ENCODE results near the gene GAS6.

Gene GAS6

DNA sequence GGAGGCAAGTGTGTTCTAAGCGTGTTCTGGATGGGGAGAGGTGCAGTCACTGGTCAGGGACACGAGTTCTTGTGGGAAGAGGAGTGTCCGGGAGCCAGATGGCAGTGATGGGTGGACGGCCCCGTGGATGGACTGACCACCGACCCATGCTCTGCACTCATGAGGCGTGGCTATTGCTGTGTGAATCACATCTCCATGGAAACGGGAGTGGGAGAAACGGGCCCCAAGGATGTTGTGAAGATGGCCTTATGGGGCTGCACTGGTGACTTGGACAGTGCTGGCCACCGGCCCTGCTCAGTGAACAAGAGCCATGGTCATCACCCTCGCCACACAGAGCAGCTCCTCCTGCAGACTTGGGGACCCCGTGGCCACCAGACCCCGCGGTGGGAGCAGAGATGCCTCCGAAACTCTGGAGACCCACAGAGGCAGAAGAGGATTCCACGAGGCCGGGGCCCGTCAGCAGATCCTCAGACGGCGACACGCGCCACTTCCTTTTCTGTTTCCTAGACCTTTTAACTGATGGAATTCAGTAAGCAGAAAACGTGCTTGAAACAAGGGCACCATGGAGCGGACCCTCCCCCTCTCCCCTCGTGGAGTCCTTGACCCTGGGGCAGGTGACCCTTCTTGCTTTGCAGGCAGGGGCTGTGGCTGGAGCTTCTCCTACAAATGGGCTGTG lies 47.5 kb downstream of the GAS6 start:
- DNase-seq (ENCODE audit: low read depth): no peak

DNA sequence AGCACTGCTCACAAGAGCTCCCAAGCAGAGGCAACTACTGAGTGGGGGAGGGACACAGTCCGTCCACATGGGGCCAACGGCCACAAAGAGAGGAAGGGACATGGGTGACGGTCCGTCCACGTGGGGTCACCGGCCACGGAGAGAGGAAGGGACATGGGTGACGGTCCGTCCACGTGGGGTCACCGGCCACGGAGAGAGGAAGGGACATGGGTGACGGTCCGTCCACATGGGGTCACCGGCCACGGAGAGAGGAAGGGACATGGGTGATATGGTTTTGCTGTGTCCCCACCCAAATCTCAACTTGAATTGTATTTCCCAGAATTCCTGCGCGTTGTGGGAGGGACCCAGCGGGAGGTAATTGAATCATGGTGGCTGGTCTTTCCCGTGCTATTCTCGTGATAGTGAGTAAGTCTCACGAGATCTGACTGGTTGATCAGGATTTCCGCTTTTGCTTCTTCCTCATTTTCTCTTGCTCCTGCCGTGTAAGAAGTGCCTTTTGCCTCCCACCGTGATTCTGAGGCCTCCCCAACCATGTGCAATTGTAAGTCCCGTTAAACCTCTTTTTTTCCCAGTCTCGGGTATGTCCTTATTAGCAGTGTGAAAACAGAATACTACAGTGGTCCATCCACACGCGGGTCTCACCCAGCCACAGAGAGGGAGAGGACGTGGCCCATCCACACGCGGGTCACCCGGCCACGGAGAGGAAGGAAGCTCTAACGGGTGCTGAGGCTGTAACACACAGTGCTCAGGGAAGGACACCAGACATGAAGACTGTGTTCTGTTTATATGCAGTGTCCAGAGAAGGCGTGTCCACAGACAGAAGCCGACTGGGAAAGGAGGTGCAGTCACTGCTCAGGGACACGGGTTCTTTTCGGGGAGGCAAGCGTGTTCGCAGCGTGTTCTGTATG lies 48.5 kb downstream of the GAS6 start:
- H3K4me3 ChIP-seq (ENCODE audit: low read depth, low read length): no peak overlapping the region
- DNase-seq (ENCODE audit: low read depth): no peak
- no peak for TF ChIP-seq CTCF (conservative IDR thresholded peaks at IDR 0.05; ENCODE audit: low read depth, low read length)

More for the DNA sequence above, 47.5 kb downstream of the GAS6 start:
- no peak overlapping the region for H3K4me3 ChIP-seq (ENCODE audit: low read depth, low read length)
- TF ChIP-seq CTCF (conservative IDR thresholded peaks at IDR 0.05; ENCODE audit: low read depth, low read length): no peak

DNA sequence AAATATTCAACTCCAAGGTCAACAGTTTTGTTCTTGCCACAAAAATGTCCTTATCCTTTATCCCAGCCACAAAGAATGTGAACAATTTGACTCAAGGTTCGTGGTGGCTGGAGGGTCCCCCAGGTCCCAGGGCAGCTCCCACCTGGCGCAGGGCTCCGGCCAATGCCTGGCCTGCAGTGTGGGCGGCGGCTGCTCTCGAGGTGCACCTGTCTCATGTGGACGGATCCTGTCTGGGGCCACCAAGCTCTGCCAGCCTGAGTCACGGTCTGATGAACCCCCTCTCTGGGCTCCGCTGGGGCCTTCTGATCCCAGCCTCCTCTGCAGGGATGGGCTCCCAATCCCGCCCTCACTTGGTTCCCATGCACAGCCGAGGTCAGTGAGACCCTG lies 49.4 kb downstream of the GAS6 start:
- peak; percentile 70 for DNase-seq (ENCODE audit: low read depth)
- H3K4me3 ChIP-seq (ENCODE audit: low read depth, low read length): no peak overlapping the region
- TF ChIP-seq CTCF (conservative IDR thresholded peaks at IDR 0.05; ENCODE audit: low read depth, low read length): no peak

GRCh38 chr13:113813749-113814434 lies 50.0 kb downstream of the GAS6 start:
- peak; percentile 34 for DNase-seq (ENCODE audit: low read depth)
- no peak for TF ChIP-seq CTCF (conservative IDR thresholded peaks at IDR 0.05; ENCODE audit: low read depth, low read length)
- no peak overlapping the region for H3K4me3 ChIP-seq (ENCODE audit: low read depth, low read length)

GRCh38 chr13:113813070-113813748 lies 50.7 kb downstream of the GAS6 start:
- no peak for DNase-seq (ENCODE audit: low read depth)
- TF ChIP-seq CTCF (conservative IDR thresholded peaks at IDR 0.05; ENCODE audit: low read depth, low read length): no peak

GRCh38 chr13:113812178-113813040 lies 51.5 kb downstream of the GAS6 start:
- no peak for TF ChIP-seq CTCF (conservative IDR thresholded peaks at IDR 0.05; ENCODE audit: low read depth, low read length)
- DNase-seq (ENCODE audit: low read depth): no peak
- H3K4me3 ChIP-seq (ENCODE audit: low read depth, low read length): no peak overlapping the region

More at GRCh38 chr13:113813070-113813748, 50.7 kb downstream of the GAS6 start:
- no peak overlapping the region for H3K4me3 ChIP-seq (ENCODE audit: low read depth, low read length)

All from choroid plexus epithelial cell (primary cell).